ENCODE measurements around the gene SCNN1A. TPM values are rescaled to one million over a fixed set of nuclear protein-coding genes. Genes with fewer than 3 reads are reported as not detected.

Gene SCNN1A
- total RNA-seq, 1 experiment from 2014 or later = 2.9 TPM

DNA sequence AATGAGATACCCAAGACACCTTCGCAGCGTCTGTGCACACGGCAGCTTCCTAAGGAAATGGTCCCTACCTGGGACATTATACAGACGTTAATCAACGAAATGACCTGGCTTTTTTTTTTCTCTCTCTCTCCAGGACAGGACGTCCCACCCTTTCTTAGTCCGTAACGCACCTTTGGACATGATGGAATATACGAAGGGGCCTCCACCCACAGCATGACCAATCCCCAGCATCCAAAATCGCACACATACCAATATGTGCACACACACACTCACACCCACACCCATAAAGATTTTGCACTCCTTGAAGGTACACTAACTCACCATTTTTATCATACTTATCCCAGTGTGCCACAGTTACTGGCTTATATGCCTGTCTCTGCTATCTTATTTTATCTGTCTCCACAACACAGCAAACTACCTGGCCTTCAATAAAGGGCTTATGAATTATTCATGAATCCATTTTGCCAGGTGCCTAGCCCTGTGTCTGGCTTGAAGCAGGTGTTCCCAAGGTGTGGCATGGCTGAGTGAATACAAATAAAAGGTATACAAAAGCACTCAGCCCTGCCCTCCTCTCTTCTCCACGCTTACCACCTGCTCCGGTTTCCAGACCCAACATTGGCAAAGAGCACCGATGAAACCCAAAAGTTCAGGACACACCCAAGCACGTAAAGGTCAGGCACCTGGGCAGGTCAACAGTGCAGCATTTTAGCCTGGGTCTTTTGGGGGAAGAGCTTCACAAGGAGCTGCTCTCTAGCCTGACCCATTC lies 2.2 kb downstream of the SCNN1A start:
- POLR2A ChIA-PET (ENCODE audit: unreplicated experiment) = interaction anchor here (0.8 to 1.2 kb wide), 4 partner anchors 9 to 37 kb away, joined by 3 to 7 read pairs (median 4); partner anchors contain the start of gene LTBR
- H4K20me1 ChIP-seq (ENCODE audit: low read length) = no peaks in the 10 kb centered on the region
- DNase-seq (no peak), ATAC-seq (no peak)
- H2AFZ ChIP-seq (ENCODE audit: low read length) = no peak overlapping the region
- peaks cover 85% of the 10 kb centered on the region for H3K4me1 ChIP-seq (ENCODE audit: insufficient read depth, low read length)
- H3K9me2 ChIP-seq (replicated peaks; ENCODE audit: low read length) = no peaks in the 10 kb centered on the region
- H3K4me2 ChIP-seq (ENCODE audit: low read length) = peak overlapping the region; percentile 81
- H3K9me3 ChIP-seq (ENCODE audit: low read length) = no peaks in the 10 kb centered on the region
- no peaks in the 10 kb centered on the region for H3K36me3 ChIP-seq (ENCODE audit: low read depth, low read length)
- H3K4me3 ChIP-seq (ENCODE audit: low read length) = peak overlapping the region; percentile 4; the same call in 1 of the 2 replicates
- H3K27me3 ChIP-seq (ENCODE audit: low read length) = no peaks in the 10 kb centered on the region
- H3F3A ChIP-seq (ENCODE audit: low read length, unreplicated experiment) = peaks cover 5% of the 10 kb centered on the region
- H3K9ac ChIP-seq (ENCODE audit: low read length) = peak overlapping the region; percentile 85
- intact Hi-C loops (cut with micrococcal nuclease) = no loop called here
- TF ChIP-seq, protein P1, sequence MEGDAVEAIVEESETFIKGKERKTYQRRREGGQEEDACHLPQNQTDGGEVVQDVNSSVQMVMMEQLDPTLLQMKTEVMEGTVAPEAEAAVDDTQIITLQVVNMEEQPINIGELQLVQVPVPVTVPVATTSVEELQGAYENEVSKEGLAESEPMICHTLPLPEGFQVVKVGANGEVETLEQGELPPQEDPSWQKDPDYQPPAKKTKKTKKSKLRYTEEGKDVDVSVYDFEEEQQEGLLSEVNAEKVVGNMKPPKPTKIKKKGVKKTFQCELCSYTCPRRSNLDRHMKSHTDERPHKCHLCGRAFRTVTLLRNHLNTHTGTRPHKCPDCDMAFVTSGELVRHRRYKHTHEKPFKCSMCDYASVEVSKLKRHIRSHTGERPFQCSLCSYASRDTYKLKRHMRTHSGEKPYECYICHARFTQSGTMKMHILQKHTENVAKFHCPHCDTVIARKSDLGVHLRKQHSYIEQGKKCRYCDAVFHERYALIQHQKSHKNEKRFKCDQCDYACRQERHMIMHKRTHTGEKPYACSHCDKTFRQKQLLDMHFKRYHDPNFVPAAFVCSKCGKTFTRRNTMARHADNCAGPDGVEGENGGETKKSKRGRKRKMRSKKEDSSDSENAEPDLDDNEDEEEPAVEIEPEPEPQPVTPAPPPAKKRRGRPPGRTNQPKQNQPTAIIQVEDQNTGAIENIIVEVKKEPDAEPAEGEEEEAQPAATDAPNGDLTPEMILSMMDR (conservative IDR thresholded peaks at IDR 0.05; ENCODE audit: low read depth, low read length) = no peak
- no peak for TF ChIP-seq EZH2 (IDR thresholded peaks at IDR 0.05; ENCODE audit: low read length, unreplicated experiment)
- TF ChIP-seq EZH2phosphoT487 (IDR thresholded peaks at IDR 0.05; ENCODE audit: borderline replicate concordance, low read length) = no peak
- no TSS peak for BruUV-seq (replicated peaks)
- H3K27ac ChIP-seq (ENCODE audit: low read length) = peak overlapping the region; percentile 98
- CTCF ChIA-PET = interaction anchor here (0.7 to 0.9 kb wide), 2 partner anchors 38 to 50 kb away, joined by 3 read pairs; no protein-coding TSS in a partner anchor
- H3K79me2 ChIP-seq (ENCODE audit: low read length) = 0 out of 2 replicates have a peak, but pooled peaks cover 5% of the 10 kb centered on the region

DNA sequence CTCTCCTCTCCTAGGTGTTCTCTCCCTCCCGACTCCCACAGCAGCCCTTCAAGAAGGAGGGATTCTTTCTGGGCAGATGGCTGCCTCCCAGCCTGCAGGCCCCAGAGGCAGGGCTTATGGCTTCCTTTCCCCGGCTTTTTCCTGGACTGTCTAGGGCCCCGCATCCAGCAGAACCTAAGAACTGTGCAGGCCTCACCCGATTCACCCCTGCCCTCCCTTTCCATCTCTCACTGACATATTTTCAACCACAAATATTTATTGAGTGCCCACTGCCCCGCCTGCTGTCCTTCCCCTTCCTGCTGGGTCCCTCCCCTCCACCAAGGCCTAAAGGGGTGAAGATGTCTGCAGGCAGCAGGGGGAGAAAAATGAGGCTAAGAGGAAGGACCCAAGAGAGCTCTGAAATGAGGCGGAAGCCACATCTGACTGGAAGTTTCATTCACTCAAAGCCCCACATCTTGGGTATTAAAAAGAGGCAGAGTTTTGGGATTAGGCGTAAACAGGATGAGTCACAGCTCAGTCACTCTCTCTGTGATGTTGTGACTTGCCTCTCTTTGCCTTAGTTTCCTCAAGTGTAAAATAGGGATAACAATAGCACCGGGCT lies 2.9 kb downstream of the SCNN1A start:
- TF ChIP-seq EZH2 (IDR thresholded peaks at IDR 0.05; ENCODE audit: low read length, unreplicated experiment) (no peak), EZH2phosphoT487 (IDR thresholded peaks at IDR 0.05; ENCODE audit: borderline replicate concordance, low read length) (no peak)
- TF ChIP-seq, protein P1 (conservative IDR thresholded peaks at IDR 0.05; ENCODE audit: low read depth, low read length) = no peak
- Histone ChIP-seq H3K79me2 (ENCODE audit: low read length) (0 out of 2 replicates have a peak, but pooled peaks cover 5% of the 10 kb centered on the region), H2AFZ (ENCODE audit: low read length) (no peak overlapping the region; the same call in 1 of the 2 replicates), H3K9me2 (replicated peaks; ENCODE audit: low read length) (no peaks in the 10 kb centered on the region), H3K27ac (ENCODE audit: low read length) (peak overlapping the region; percentile 98), H3K27me3 (ENCODE audit: low read length) (no peaks in the 10 kb centered on the region), H3F3A (ENCODE audit: low read length, unreplicated experiment) (peaks cover 5% of the 10 kb centered on the region), H3K9me3 (ENCODE audit: low read length) (no peaks in the 10 kb centered on the region), H4K20me1 (ENCODE audit: low read length) (no peaks in the 10 kb centered on the region), H3K4me1 (ENCODE audit: insufficient read depth, low read length) (peaks cover 88% of the 10 kb centered on the region), H3K4me2 (ENCODE audit: low read length) (peak overlapping the region; percentile 81), H3K4me3 (ENCODE audit: low read length) (peak overlapping the region; percentile 43; the same call in 1 of the 2 replicates), H3K36me3 (ENCODE audit: low read depth, low read length) (no peaks in the 10 kb centered on the region), H3K9ac (ENCODE audit: low read length) (peak overlapping the region; percentile 85)
- ATAC-seq = peak; percentile 55
- ChIA-PET CTCF (interaction anchor here (0.7 to 0.9 kb wide), 2 partner anchors 37 to 49 kb away, joined by 3 read pairs; no protein-coding TSS in a partner anchor), POLR2A (ENCODE audit: unreplicated experiment) (interaction anchor here (0.6 to 1.2 kb wide), 5 partner anchors 9 to 37 kb away, joined by 3 to 7 read pairs (median 4); partner anchors contain the start of gene LTBR)
- TSS peak; percentile 56 for BruUV-seq (replicated peaks)
- DNase-seq = peak; percentile 86
- intact Hi-C loops (cut with micrococcal nuclease) = no loop called here

All from PC-3 (cell line).